ENCODE results near the gene RARG.

The RARG gene

DNA sequence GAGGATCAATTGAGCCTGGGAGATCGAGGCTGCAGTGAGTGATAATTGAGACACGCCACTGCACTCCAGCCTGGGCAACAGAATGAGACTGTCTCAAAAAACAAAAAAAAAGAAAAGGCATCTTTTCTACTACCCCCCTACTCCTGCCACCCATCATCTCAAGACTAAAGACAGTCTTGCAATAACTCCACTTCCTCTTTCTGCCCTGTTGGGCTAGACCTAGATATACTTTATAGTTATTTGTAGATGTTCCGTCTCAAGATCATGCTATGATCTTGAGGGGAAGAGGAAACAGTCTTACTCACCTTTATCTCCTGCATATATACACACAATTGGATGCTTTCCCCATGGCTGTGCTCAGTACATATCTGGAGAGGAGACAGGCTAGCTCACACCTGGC lies 24.0 kb upstream of the RARG start:
- H3K4me3 Mint-ChIP-seq: peak overlapping the region; percentile 34

DNA sequence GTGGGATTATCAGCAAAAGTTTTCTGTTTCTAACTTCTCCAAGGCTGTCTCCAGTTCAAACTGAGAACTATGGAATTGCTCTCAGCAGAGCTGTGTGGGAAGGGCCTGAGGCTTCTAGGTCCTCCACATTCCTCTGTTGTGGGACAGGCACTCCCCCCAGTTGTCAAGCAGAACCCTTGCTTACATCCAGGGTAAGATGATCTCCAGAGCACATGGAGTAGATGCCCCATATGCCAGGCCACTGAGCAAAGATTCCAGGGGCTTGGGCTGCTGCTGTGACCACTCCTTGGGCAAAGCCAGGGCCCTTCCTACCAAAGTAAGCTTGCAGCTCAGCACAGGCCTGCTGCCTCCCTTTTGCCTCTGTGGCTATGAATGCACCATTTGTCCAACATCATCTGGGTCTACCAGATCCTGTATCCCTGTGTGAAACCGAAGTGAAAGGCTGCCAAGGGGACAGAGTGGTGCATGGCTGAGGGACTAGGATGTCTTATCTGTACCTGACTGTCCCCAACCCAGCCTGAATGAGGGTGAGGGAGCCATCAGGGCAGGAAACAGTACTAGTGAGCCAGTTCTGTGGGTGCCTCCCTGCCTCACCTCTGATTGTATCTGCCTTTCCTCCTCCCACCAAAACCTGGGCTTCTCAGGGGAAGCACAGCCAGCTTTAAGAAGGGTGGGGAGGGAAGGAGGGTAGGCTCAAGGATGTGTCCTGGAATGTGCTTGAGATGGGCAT lies 23.0 kb upstream of the RARG start:
- Mint-ChIP-seq H3K9me3 (no peaks in the 10 kb centered on the region), H3K4me3 (no peak overlapping the region), H3K4me1 (peaks cover 43% of the 10 kb centered on the region), H3K36me3 (peaks cover 5% of the 10 kb centered on the region), H3K27me3 (no peaks in the 10 kb centered on the region), H3K27ac (no peak overlapping the region)
- DNase-seq (ENCODE audit: low spot score in 2 of 2): no peak
- ATAC-seq (ENCODE audit: low read depth): no peak

More for the DNA sequence above, 24.0 kb upstream of the RARG start:
- Mint-ChIP-seq H3K4me1 (peaks cover 42% of the 10 kb centered on the region), H3K27me3 (no peaks in the 10 kb centered on the region), H3K27ac (peak overlapping the region; percentile 89), H3K9me3 (no peaks in the 10 kb centered on the region), H3K36me3 (peaks cover 5% of the 10 kb centered on the region)
- peak in 1 of 2 donors; percentile 39 for DNase-seq (ENCODE audit: low spot score in 2 of 2)
- ATAC-seq (ENCODE audit: low read depth): peak; percentile 79

DNA sequence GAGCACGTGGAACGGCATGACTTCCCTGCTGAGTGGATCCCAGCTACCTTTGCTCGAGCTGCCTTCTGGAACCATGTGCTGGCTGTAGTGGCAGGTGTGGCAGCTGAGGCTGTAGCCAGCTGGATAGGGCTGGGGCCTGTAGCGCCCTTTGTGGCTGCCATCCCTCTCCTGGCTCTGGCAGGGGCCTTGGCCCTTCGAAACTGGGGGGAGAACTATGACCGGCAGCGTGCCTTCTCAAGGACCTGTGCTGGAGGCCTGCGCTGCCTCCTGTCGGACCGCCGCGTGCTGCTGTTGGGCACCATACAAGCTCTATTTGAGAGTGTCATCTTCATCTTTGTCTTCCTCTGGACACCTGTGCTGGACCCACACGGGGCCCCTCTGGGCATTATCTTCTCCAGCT lies 21.3 kb upstream of the RARG start:
- no peaks in the 10 kb centered on the region for H3K27me3 Mint-ChIP-seq
- peak overlapping the region; percentile 97 for H3K4me3 Mint-ChIP-seq
- no peak for ATAC-seq (ENCODE audit: low read depth)
- no peak for DNase-seq (ENCODE audit: low spot score in 2 of 2)
- peak overlapping the region; percentile 93 for H3K27ac Mint-ChIP-seq
- H3K4me1 Mint-ChIP-seq: peaks cover 38% of the 10 kb centered on the region
- H3K36me3 Mint-ChIP-seq: peaks cover 5% of the 10 kb centered on the region
- no peaks in the 10 kb centered on the region for H3K9me3 Mint-ChIP-seq

DNA sequence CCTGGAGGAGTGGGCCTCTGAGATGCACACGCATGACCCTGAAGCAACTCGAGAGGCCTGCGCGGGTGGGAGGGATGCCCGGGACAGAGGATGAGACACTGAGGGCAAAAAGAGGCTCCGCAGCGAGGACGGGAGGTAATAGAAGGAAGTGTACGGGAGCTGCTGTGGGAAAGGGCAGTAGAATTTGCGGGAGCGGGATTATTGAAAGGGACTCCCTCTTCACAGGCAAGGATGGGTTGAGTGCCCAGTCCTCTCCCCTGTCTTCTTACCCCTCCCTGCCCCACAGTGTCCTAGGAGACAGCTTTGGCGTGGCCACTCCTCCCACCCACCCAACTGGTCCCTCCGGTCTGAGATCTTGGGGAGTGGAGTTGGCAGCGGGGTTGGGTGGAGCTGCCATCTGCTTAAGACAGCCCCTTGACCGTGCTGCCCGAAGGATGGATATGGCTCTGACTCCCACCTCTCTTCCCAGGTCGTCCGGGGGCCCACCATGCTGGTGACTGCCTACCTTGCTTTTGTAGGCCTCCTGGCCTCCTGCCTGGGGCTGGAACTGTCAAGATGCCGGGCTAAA lies 20.4 kb upstream of the RARG start:
- Mint-ChIP-seq H3K4me1 (peaks cover 34% of the 10 kb centered on the region), H3K4me3 (peak overlapping the region; percentile 97), H3K36me3 (peaks cover 5% of the 10 kb centered on the region), H3K9me3 (no peaks in the 10 kb centered on the region), H3K27me3 (no peaks in the 10 kb centered on the region), H3K27ac (peak overlapping the region; percentile 93)
- DNase-seq (ENCODE audit: low spot score in 2 of 2) (no peak), ATAC-seq (ENCODE audit: low read depth) (no peak)

DNA sequence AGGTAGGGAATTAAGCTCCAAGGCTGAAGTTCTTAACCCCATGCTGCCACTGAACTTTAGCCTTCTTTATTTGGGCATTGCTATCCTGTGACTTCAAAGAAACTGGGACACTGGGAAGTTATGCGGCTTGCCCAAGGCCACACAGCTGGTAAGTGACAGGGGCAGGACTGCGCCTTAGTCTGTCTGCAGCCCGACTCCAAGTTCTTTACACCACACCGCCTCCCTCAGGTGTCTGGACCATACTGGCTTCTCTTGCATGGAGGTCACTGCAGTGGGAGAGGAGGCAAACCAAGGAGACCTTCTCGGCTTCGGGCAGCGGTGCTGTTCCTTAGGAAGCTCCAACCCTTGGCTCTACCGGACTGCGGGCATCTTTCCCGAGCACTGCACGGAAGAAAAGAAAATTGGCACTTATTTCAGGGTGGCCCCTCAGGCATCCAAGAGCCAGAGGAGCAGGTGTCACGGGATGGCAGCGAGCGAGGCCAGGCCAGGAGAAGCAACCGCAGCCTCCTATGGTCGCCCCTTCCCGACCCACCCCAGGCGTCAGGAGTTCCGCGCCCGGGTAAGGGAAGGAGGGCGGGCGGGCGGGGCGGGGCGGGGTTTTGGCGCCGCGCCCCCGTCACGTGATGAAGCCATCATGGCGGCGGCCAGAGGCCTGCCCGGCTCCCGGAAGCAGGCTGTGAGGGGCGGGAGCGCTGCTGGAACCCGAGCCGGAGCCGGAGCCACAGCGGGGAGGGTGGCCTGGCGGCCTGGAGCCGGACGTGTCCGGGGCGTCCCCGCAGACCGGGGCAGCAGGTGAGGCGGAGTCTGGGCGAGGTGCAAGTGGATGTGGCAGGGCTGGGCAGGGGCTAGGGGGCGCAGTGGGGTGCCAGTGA lies 19.7 kb upstream of the RARG start:
- Mint-ChIP-seq H3K4me1 (peaks cover 33% of the 10 kb centered on the region), H3K9me3 (no peaks in the 10 kb centered on the region), H3K36me3 (peaks cover 5% of the 10 kb centered on the region), H3K27ac (peak overlapping the region; percentile 93), H3K4me3 (peak overlapping the region; percentile 97), H3K27me3 (no peaks in the 10 kb centered on the region)
- peak; percentile 59 to 72 for DNase-seq (ENCODE audit: low spot score in 2 of 2)
- peak; percentile 78 for ATAC-seq (ENCODE audit: low read depth)

DNA sequence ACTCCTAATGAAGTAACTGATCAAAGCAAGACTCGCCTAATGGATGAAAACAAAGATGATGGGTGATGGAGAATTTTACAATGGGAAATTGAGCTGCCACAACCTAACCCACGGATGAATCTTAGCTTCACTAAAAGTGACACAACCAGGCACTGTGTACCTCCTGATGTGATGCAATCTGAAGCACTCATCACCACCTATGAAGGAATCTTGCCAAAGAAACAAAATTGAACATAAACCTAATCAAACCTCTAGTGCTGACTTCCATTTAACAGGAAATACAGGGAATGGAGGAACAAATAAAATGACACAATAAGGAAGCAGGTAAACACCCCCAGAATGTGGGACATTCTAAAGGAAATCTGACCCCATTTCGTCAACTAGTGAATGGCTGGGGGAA lies 13.3 kb upstream of the RARG start:
- Mint-ChIP-seq H3K36me3 (no peaks in the 10 kb centered on the region), H3K4me3 (no peak overlapping the region), H3K27ac (no peak overlapping the region), H3K4me1 (peaks cover 14% of the 10 kb centered on the region), H3K27me3 (peaks cover 3% of the 10 kb centered on the region), H3K9me3 (no peaks in the 10 kb centered on the region)
- no peak for ATAC-seq (ENCODE audit: low read depth)
- DNase-seq (ENCODE audit: low spot score in 2 of 2): no peak

DNA sequence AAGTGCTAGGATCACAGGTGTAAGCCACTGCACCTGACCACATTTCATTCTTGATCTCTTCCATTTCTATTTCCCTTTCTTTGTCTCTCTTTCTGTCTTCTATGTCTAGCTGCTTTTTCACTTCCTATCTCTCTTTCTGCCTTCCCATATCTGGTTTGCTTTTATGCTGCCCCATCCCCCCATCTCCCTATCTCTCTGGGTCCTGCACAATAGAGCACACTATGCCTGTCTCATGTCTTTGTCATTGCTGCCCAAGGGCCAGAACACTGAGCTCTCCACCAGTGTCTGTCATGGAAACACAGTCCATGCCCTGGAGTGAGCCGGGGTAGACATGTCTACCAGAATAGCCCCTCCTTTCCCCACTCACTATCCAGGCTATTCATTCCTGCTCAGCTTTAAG lies 12.3 kb upstream of the RARG start:
- Mint-ChIP-seq H3K27me3 (peaks cover 3% of the 10 kb centered on the region), H3K4me1 (peaks cover 18% of the 10 kb centered on the region), H3K9me3 (no peaks in the 10 kb centered on the region), H3K27ac (no peak overlapping the region), H3K4me3 (no peak overlapping the region), H3K36me3 (no peaks in the 10 kb centered on the region)
- DNase-seq (ENCODE audit: low spot score in 2 of 2) (no peak), ATAC-seq (ENCODE audit: low read depth) (no peak)

DNA sequence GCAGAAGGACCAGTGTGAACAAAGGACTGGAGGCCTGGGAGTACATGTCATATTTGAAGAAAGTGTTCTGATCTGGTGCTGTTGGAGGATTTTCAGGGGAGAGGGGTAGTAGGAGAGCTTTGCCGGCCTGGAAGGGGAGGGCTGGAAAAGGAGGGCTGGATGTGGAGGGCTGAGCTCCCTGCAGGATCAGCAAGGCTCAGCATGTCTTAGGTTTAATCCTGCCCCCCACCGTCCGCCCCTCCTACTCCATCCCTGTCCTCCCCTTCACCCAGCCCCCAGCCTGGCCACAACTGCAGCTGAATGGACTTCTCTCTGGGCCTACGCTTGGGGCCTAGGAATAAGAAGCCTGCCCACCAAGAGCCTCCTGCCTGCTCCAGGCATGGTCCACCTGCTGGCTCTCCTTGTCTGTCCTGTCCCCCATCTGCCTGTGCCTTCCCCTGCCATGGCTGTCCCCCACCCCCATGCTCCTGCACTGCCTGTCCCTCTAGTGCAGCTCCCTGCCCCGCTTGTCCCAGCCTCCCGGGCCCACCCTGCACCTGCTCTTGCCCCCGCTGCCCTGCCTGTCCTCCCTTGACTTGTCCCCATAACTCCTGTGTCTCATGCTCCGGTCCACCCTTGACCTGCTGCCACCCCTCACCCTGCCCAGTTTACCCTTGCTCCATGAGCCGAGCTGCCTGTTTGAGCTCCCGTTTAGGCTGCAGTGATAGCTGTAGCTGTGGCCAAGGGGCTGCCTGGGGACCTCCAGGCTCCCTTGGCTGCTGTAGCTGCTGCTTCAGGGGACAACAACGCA lies 9.8 kb upstream of the RARG start:
- Mint-ChIP-seq H3K27me3 (peaks cover 3% of the 10 kb centered on the region), H3K9me3 (no peaks in the 10 kb centered on the region), H3K27ac (no peak overlapping the region), H3K4me1 (peaks cover 23% of the 10 kb centered on the region), H3K36me3 (no peaks in the 10 kb centered on the region), H3K4me3 (no peak overlapping the region)
- ATAC-seq (ENCODE audit: low read depth) (no peak), DNase-seq (ENCODE audit: low spot score in 2 of 2) (no peak)

DNA sequence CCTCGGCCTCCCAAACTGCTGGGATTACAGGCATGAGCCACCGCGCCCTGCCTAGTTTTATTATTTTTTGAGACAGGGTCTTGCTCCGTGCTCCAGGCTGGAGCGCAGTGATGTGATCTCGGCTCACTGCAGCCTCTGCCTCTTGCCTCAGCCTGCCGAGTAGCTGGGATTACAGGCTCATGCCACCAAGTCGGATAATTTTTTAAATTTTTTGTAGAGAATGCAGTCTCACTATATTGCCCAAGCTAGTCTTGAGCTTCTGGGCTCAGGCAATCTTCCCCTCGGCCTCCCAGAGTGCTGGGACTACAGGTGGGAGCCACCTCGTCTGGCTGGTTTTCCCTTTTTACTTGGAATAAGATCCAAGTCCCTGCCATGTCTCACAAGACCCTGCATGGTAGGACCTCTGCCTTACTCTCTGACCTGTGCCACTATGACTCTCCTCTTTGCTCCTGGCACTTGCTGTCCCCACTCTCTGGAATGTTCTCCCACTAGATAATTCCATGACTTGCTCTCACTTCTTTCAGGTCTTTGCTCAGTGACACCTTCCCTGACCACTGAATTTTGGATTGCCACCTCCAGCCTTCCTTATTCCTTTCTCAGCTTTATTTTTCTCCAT lies 7.7 kb upstream of the RARG start:
- no peaks in the 10 kb centered on the region for H3K9me3 Mint-ChIP-seq
- peak overlapping the region; percentile 38 for H3K27ac Mint-ChIP-seq
- DNase-seq (ENCODE audit: low spot score in 2 of 2) (no peak), ATAC-seq (ENCODE audit: low read depth) (no peak)
- peaks cover 3% of the 10 kb centered on the region for H3K27me3 Mint-ChIP-seq
- H3K4me1 Mint-ChIP-seq: peaks cover 37% of the 10 kb centered on the region
- H3K36me3 Mint-ChIP-seq: no peaks in the 10 kb centered on the region
- no peak overlapping the region for H3K4me3 Mint-ChIP-seq

DNA sequence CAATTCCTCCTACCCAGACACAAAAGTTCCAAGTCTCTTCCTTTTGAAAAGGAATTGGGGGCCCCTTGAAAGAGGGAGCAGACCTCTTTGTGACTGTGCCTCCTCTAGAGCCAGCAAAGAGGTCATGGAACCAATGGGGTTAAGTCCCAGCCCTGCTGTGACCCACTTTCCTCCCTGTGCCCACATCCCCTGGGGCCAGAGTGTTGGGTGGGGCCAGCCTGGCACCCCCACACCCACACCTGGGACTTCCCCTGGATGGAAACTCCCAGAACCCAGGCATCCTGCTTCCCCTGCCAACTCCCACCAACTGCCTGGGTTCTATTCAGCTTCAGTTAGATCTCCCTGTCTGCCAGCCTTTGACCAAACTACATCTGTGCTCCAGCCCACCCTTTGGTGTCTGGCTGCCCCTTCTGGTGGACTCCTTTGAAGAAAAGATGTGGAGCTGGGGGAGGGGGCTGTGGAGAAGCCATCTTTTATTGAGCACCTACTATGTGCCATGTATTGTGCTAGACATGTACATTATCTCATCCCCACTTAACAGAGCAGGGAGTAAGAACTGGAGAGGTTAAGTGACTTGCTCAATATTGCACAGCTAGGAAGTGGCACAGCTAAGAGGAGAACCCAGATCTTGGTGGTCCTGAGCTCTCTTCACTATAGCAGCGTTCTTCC lies 4.6 kb upstream of the RARG start:
- peak overlapping the region; percentile 37 for H3K4me3 Mint-ChIP-seq
- ATAC-seq (ENCODE audit: low read depth) (peak; percentile 73), DNase-seq (ENCODE audit: low spot score in 2 of 2) (peak in 1 of 2 donors; percentile 36)
- H3K4me1 Mint-ChIP-seq: peaks cover 37% of the 10 kb centered on the region
- no peaks in the 10 kb centered on the region for H3K36me3 Mint-ChIP-seq
- peak overlapping the region; percentile 77 for H3K27ac Mint-ChIP-seq
- H3K27me3 Mint-ChIP-seq: no peaks in the 10 kb centered on the region
- no peaks in the 10 kb centered on the region for H3K9me3 Mint-ChIP-seq

DNA sequence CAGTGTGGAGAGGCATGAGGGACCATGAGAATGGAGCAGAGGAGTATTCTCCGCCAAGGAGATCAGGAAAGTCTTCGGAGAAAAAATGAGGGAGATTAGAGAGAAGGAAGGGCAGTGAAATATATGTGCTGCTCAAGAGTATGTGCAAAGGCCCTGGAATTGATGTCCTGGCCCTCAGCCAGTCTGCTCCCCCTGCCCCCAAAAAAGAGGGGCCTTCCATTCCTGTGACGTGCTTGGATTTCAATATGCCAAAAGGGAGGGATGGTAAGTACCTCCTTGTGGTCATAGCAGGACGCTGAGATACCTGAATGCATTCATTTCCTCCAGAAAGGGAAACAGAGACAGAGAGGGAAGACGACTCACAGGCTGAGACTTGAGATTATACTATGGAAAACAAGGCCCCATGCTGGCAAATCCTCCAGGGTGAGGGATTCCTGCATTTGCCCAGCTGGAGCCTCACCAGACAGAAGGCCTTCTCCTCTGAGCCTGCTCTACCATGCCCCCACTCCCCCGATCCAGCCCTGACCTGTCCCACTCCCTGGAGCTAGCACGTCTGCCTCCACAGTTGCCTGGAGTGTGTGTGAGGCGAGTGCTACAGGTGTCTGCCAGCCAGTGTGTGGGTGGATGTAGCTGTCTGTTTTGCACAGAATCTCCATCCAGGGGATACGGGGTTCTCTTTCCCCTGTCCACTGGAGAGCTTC lies 3.9 kb upstream of the RARG start:
- no peaks in the 10 kb centered on the region for H3K27me3 Mint-ChIP-seq
- no peaks in the 10 kb centered on the region for H3K9me3 Mint-ChIP-seq
- H3K27ac Mint-ChIP-seq: peak overlapping the region; percentile 77
- peak overlapping the region; percentile 45 for H3K4me3 Mint-ChIP-seq
- ATAC-seq (ENCODE audit: low read depth): no peak
- no peaks in the 10 kb centered on the region for H3K36me3 Mint-ChIP-seq
- H3K4me1 Mint-ChIP-seq: peaks cover 37% of the 10 kb centered on the region
- no peak for DNase-seq (ENCODE audit: low spot score in 2 of 2)

DNA sequence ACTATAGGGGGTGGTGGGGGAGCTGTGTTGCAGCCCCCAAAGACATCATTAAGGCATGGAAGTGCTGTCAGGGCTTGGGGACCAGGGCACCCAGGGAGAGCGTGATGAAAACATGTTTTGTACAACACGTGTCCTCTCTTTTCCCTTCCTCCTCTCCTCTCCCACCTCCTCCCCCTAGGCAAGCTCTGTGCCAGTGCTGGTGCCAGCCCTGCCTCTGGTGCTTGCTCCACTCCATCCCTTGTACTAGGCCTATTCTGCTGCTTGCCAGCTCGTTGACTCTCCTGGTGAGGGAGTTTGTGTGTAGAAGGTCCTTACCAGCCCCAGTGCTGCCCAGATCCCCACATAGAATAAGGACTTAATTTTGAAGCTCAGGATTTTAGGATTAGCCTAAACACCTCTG lies 3.2 kb upstream of the RARG start:
- ATAC-seq (ENCODE audit: low read depth): no peak
- H3K4me3 Mint-ChIP-seq: peak overlapping the region; percentile 5
- H3K27ac Mint-ChIP-seq: no peak overlapping the region
- no peaks in the 10 kb centered on the region for H3K27me3 Mint-ChIP-seq
- H3K4me1 Mint-ChIP-seq: peaks cover 32% of the 10 kb centered on the region
- no peaks in the 10 kb centered on the region for H3K36me3 Mint-ChIP-seq
- no peaks in the 10 kb centered on the region for H3K9me3 Mint-ChIP-seq
- no peak for DNase-seq (ENCODE audit: low spot score in 2 of 2)

All from memory B cell (primary cell).